Medulla oblongata (tissue), 1 donor: ENCODE results near the gene CASP12.

Source experiments
- DNase-seq: peaks from one replicate; pipeline ENCODE4 v3.0.0-alpha.2; 2015; ENCODE audit errors: extremely low spot score

The CASP12 gene

DNA sequence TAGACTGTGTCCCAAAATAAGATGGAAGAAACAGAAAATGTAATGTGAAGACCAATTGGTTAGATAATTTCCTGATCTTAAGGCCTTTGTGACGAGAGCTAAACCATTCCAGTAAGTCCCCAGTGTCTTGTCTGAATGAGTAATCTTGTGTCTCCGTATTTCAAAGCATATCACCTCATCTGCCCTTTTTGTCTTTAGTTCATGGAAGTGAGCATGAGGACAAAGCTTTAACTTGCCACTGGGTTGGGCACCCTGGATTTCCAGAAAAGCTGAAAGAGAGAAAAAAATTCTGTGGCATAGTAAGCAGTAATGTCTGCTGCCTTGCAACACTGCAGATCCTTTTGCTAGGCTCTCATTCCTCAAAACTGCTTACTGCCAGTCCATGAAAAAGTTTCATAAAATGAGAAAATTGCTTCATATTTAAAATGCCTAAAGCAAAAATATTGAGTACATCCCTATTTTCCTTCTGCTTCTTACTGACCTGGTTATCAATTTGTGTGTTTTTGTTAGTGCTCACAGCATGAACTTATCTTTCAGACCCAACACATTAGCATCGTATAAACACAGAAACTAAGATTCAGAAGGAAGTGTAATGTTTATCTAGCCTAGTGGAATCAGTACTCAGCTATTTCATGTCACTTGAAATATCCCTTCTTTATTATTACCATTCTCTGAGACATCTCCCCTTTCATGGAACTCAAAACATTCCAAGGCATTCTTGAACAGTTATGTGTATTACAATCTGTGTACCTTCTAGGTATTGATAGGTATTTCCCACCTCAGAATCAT lies 5.3 kb downstream of the CASP12 start:
- DNase-seq = no peak

- DNase-seq = no peak
These were observed 7.1 kb downstream of the CASP12 start for GRCh38 chr11:104891135-104891534.

GRCh38 chr11:104883342-104883741 lies 14.9 kb downstream of the CASP12 start:
- no peak for DNase-seq

DNA sequence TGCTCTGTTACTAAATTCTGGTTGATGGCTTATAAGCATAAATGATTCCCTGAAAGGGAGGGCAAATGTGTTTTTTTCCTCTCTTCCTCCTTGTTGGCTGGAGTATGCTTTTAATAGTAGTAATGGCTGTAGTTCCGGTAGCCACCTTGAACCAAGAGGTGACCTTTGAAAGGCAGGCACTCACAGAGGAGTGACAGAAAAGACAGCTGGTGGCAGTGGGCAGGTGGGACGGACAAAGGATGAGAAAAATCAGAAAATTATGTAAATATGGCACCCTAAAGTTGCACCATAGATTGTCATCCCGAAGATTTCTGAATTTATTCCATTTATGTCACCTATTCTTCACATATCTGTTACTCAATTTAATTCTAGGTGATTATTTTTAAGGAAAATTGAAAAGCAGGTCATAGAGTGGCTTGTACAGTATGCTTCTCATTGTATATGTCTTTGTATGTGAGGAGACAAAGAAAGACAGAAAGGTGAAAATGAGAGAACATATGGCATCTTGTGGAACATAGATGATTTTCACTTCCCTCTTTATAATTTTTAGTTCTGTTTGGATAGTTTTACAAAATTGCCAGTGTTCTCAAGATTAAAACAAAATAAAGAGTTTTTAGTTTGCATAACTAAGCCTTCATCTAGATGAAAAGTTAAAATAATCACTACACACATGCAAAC lies 17.0 kb downstream of the CASP12 start:
- no peak for DNase-seq

- DNase-seq = no peak
These were observed 18.6 kb downstream of the CASP12 start for GRCh38 chr11:104879514-104880190.

GRCh38 chr11:104876861-104877431 lies 21.3 kb downstream of the CASP12 start:
- no peak for DNase-seq

- no peak for DNase-seq
These were observed 21.9 kb downstream of the CASP12 start for GRCh38 chr11:104876324-104876723.

- no peak for DNase-seq
These were observed 25.0 kb downstream of the CASP12 start for GRCh38 chr11:104873252-104873651.

- DNase-seq = no peak
These were observed 25.9 kb downstream of the CASP12 start for GRCh38 chr11:104872393-104872792.

GRCh38 chr11:104870910-104871309 lies 27.4 kb downstream of the CASP12 start:
- no peak for DNase-seq

- DNase-seq = no peak
These were observed 31.4 kb downstream of the CASP12 start for GRCh38 chr11:104866815-104867214.

DNA sequence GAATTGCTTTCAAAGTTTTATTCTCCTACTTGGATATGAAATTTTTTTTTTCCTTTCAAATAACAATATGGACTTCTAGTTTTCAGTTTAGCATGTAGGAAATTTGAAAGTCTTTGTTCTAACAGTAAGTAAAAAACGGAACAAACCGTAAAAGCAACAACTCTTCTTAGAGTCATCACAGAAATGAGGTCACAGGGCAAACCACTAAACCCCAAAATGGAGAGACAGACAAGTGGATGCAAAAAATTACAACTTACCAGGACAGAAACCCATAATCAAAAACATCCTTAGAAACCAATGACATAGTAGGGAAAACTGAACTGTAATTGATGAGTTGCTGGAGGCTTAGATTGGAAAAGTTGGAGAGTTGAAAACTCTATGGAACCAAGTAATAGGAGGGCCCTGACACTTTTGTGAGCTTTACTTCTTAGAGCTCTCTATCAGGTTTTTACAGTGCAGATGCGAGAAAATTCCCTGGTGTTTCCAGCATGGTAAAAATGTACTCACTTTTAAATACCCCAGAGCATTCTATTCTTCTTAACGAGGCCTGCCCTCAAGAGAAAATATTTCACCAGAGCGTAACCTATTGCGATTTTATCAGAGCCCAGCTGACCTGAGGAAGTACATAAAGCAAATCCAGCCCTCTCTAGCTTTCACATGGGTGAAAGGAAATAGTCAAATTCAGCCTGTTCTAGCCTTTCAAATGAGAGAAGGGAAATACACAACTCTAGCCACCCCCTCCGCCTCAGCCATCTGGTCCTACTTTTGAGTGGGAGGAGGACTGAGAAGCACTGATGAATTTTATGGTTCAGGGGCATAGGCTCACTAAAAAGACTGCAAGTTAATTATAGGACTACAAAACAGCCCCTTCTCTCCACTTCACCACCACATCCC lies 39.1 kb downstream of the CASP12 start:
- no peak for DNase-seq

- DNase-seq = no peak
These were observed 41.7 kb downstream of the CASP12 start for GRCh38 chr11:104856607-104857006.

- DNase-seq = no peak
These were observed 42.3 kb downstream of the CASP12 start for GRCh38 chr11:104855965-104856364.

- no peak for DNase-seq
These were observed 45.0 kb downstream of the CASP12 start for GRCh38 chr11:104853276-104853675.

DNA sequence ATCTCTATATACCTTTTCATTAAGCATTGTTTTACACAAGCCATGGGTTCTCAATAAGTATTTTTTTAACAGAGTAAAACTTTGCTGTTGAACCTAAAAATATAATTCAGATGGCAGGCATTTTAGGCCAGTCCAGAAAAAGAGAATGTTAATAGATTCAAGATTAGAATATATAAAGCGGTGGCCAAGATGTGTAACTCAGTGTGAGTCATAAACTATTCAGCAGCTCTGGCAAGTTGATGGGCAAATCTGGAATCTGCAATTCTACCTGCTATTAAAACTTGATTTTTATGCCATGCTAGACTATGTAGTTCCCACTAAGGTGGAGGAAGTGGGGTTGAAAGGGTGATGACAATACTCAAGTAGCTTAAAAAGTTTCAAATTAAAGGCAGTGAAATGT lies 45.4 kb downstream of the CASP12 start:
- DNase-seq = no peak

DNA sequence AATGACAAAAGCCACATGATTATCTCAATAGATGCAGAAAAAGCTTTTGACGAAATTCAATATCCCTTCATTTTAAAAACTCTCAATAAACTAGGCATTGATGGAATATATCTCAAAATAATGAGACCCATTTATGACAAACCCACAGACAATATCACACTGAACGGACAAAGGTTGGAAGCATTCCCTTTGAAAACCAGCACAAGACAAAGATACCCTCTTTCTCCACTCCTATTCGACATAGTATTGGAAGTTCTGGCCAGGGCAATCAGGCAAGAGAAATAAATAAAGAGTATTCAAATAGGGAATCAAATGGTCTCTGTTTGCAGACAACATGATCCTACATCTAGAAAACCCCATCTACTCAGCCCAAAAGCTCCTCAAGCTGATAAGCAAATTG lies 52.0 kb downstream of the CASP12 start:
- DNase-seq = peak; percentile 21

DNA sequence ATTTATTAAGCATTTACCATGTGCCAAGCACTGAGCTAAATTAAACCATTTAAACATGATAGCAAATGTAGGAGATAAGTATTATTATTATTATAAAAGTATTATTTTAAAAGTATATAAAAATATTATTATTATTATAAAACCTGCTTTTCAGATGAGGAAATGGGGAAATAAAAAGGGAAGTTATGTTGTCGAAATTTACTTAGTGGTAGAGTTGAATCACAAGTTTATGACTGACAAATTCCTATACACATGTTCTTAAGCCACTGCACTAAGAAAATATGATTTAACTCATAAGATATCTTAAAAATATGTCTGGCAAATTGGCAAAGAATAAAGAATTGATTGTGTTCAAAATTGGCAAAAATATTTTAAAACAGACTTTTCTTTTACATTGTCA lies 53.8 kb downstream of the CASP12 start:
- no peak for DNase-seq

DNA sequence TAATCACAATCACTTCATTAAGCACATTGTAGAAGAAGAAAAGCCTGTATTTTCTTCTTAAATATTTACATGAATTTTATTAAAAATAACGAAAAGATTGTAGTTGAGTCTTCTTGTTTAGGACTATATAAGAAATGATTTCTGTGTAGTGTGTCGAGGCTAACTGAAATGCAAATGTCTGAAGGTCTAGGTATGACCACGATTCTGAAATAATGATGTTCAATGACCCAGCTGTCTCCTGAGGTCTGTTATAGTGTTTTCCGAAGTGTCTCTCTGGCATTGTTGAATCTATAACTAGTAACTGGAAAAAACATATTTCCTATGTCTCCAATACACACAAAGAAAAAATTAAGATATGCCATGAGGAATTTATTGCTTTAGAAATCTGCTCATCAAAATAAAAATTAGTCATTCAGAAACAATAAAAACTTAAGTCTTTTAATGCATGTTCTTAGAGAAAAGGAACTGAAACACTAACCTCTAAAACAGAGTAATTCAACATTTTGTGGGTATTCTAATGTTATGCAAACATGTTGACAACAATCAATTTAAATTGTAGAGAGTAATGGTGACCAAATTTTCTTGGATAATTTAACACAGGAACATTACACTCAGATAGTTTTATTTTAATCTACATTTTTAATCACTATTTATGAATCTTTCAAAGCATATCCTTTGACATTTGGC lies 55.0 kb downstream of the CASP12 start:
- no peak for DNase-seq

DNA sequence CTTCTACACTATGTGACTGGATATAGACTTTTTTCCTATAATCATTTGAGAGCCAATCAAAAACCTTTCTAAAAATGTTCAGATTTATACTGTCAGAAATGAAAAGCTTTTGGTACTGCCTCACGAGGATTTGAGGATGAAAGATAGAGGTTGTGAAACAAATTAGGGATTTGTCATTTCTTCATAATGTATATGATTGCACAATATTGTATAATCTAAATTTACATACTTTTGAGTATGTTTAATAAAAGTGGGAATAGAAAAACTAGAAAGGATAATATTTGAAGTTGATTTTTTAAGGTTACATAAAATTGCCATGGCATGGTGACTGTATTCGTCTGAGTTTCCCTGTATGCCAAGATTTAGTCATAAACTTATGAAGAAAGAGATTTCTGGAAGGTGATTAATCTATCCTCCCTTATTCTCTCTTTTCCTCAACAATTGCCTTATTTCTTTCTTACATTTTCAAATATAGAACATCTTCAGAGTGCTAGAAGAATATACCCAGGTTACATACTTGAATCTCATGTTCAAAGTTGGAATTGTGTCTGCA lies 56.2 kb downstream of the CASP12 start:
- no peak for DNase-seq

- no peak for DNase-seq
These were observed 57.1 kb downstream of the CASP12 start for GRCh38 chr11:104841185-104841584.
